GM21737 (cell line): Measurements from ENCODE around the gene MEGF11.

Source experiments
- ATAC-seq: cut with Tn5 transposase; IDR thresholded peaks from one replicate; pipeline ENCODE4 v1.9.1; 2021; ENCODE audit warnings: mild to moderate bottlenecking, moderate library complexity; ENCODE audit not compliant: unreplicated experiment

Gene MEGF11

GRCh38 chr15:66222273-66223198, 31.0 kb downstream of the MEGF11 start:
- no peak for ATAC-seq

GRCh38 chr15:66221126-66221525, 32.4 kb downstream of the MEGF11 start:
- no peak for ATAC-seq

GRCh38 chr15:66220601-66221000, 32.9 kb downstream of the MEGF11 start:
- ATAC-seq, result no peak

GRCh38 chr15:66219339-66219738, 34.2 kb downstream of the MEGF11 start:
- no peak for ATAC-seq

GRCh38 chr15:66216806-66217205, 36.7 kb downstream of the MEGF11 start:
- ATAC-seq, result no peak

- ATAC-seq, result no peak
Observed at GRCh38 chr15:66215811-66216210, 37.7 kb downstream of the MEGF11 start.

- no peak for ATAC-seq
Observed at GRCh38 chr15:66214246-66214645, 39.3 kb downstream of the MEGF11 start.

GRCh38 chr15:66212563-66212921, 41.0 kb downstream of the MEGF11 start:
- ATAC-seq, result no peak

GRCh38 chr15:66211670-66212562, 41.6 kb downstream of the MEGF11 start:
- ATAC-seq, result no peak

GRCh38 chr15:66210684-66211083, 42.9 kb downstream of the MEGF11 start:
- no peak for ATAC-seq

- ATAC-seq, result no peak
Observed at GRCh38 chr15:66198757-66199156, 54.8 kb downstream of the MEGF11 start.

GRCh38 chr15:66196602-66197001, 56.9 kb downstream of the MEGF11 start:
- no peak for ATAC-seq

GRCh38 chr15:66195621-66196230, 57.8 kb downstream of the MEGF11 start:
- ATAC-seq, result no peak

- ATAC-seq, result no peak
Observed at GRCh38 chr15:66193066-66193465, 60.5 kb downstream of the MEGF11 start.

- ATAC-seq, result no peak
Observed at GRCh38 chr15:66190746-66191145, 62.8 kb downstream of the MEGF11 start.

- no peak for ATAC-seq
Observed at GRCh38 chr15:66189291-66189690, 64.3 kb downstream of the MEGF11 start.

GRCh38 chr15:66188464-66188863, 65.1 kb downstream of the MEGF11 start:
- ATAC-seq, result no peak

- ATAC-seq, result no peak
Observed at GRCh38 chr15:66187271-66187670, 66.3 kb downstream of the MEGF11 start.

GRCh38 chr15:66186049-66186825, 67.3 kb downstream of the MEGF11 start:
- ATAC-seq, result no peak

GRCh38 chr15:66184936-66185790, 68.4 kb downstream of the MEGF11 start:
- ATAC-seq, result no peak
